Loucy (cell line): ENCODE data around the gene AQP3.

Source experiments
- EZH2phosphoT487 ChIP-seq: fragments of 200-600 bp; IDR thresholded peaks from 2 replicates; pipeline ENCODE4 v1.6.1; 2018; ENCODE audit warnings: antibody characterized with exemption, mild to moderate bottlenecking, moderate library complexity, borderline replicate concordance
- TF ChIP-seq, protein P1 (sequence below): fragments of 200-600 bp; sonication (generic); conservative IDR thresholded peaks from 2 replicates; pipeline ENCODE4 v1.5.1; 2014; ENCODE audit warnings: mild to moderate bottlenecking, antibody characterized with exemption, low read length

DNA sequence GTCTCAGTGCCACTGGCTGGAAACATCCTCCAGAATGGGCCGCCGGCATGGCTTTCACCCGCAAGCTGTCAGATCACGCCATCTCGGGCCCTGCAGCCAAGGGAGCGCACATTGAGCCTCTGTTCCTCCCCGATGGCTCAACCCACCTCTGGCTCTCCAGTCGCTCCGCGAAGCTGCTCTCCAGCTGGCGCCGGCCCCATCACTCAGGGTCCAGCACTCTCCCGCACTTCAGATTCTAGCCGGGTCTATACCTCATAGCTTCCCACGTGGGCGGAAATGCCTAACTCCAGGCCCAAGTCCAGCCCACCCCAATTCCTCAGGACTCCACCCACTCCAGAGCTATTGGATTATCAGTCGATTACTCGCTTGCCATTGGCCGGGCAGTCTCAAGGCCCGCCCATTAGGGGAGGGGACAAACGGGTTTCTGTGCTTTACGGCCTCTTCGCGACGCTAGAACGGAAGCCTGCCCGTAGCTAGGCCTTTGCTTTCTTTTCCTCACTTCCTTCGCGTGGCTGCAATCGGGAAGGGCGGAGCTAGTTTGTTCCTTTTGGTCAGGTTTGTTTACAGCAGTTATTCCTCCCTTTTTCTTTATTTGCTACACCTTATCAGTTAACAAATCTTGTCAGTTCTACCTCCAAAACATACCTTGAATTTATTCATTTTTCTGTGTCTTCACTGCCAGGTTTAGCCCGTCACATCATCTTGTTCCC, 26.4 kb upstream of the AQP3 start, which contains the start of gene NOL6:
- TF ChIP-seq, protein P1, sequence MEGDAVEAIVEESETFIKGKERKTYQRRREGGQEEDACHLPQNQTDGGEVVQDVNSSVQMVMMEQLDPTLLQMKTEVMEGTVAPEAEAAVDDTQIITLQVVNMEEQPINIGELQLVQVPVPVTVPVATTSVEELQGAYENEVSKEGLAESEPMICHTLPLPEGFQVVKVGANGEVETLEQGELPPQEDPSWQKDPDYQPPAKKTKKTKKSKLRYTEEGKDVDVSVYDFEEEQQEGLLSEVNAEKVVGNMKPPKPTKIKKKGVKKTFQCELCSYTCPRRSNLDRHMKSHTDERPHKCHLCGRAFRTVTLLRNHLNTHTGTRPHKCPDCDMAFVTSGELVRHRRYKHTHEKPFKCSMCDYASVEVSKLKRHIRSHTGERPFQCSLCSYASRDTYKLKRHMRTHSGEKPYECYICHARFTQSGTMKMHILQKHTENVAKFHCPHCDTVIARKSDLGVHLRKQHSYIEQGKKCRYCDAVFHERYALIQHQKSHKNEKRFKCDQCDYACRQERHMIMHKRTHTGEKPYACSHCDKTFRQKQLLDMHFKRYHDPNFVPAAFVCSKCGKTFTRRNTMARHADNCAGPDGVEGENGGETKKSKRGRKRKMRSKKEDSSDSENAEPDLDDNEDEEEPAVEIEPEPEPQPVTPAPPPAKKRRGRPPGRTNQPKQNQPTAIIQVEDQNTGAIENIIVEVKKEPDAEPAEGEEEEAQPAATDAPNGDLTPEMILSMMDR = no peak
- no peak for TF ChIP-seq EZH2phosphoT487
